HG02943 (cell line): ENCODE results near the gene S100A7A.
"Not testable (repeated sequence)": the region's sequence is repeated elsewhere in the genome, so short reads cannot be mapped to it uniquely, and the experiment has no call there.

Source experiments
- ATAC-seq: cut with Tn5 transposase; IDR thresholded peaks from one replicate; pipeline ENCODE4 v1.9.1; 2021; ENCODE audit warnings: mild to moderate bottlenecking, low read depth, moderate library complexity; ENCODE audit not compliant: unreplicated experiment

Gene S100A7A

DNA sequence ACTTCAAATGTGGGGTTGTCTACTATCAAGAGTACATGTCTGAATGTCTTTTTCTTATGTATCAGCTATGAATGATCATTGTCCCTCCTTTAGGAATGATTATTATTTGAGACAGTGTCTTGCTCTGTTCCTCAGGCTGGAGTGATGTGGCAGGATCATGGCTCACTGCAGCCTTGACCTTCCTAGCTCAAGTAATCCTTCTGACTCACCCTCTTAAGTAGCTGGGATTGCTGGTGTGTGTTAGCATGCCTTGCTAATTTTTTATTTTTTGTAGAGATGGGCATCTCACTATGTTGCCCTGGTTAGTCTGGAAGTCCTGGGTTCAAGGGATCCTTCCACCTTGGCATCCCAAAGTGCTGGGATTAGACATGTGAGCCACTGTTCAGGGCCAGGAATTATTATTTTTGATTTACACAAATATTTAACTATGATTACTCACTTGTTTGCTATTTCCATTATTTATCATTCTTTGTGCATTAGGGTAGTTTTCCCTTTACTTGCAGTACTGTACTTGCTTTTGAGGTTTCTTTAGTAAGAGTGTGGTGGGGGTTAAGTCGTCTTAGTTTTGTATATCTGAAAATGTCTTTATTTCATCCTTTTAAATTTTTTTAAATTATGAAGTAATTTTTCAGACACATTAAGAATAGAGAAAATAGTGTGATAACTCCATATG is 31.3 kb downstream of the S100A7A start:
- ATAC-seq, result no peak

GRCh38 chr1:153448851-153449250 is 32.5 kb downstream of the S100A7A start:
- ATAC-seq, result not testable (repeated sequence)

DNA sequence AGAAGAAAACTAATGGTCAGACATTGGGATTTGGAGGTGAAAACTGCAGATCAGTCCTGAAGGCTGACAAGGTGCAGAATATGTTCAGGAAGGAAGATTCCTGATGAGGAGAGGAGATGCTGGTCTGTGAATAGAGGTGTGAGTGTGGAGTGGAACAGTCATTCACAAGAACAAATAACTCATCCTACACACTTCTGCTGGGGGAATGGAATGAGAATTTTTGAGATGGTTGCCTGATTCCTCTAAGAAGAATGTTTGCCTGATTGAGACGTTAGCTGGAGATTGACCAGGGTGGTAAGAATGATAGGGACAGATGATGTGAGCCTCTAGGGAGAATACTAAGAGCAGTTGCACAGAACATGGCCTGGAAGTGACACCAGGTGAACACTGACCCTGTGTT is 40.1 kb downstream of the S100A7A start:
- no peak for ATAC-seq

DNA sequence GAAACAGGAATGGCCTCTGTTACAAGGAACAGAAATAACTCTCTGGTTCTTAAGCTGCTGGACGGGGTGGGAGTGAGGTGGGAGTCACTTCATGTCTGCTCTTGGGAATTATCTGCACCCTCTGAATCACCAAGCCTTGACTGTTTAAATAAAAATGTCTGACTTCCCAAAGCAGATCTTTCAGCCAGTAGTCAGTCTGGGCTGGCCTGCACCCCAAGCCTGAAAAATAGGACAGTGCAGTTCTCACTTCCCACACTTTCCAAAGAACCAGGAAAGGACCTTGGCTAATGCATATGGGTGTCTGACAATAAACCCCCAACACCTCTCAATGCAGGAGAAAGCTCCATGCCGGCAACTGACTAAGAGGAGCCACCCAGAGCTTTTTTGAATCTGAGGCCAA is 43.3 kb downstream of the S100A7A start:
- ATAC-seq, result no peak

DNA sequence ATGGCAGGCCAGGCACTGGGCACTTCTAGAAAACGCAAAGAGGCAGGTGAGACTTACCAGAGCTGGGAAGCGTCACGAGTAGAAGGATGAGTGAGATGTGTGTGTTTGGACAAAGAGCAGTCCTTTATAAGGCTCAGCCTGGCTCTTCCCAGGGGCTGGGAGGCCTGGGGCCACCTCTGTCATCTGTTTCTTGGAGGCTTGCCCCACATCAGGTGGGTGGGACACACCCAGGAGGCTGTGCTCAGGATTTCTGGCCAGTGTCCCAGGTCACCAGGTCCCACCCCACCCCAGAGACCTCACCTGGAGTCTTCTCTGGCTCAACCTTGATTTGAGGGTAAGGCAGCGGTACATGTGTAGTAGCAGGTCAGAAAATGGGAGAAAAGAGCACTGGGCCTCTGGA is 44.2 kb downstream of the S100A7A start, which contains the start of gene S100A7:
TSS of gene S100A7 (minus strand) at position 101 of the 400 bp plus-strand sequence. CDS start 1,638 bp downstream, outside the sequence.
- no peak for ATAC-seq

DNA sequence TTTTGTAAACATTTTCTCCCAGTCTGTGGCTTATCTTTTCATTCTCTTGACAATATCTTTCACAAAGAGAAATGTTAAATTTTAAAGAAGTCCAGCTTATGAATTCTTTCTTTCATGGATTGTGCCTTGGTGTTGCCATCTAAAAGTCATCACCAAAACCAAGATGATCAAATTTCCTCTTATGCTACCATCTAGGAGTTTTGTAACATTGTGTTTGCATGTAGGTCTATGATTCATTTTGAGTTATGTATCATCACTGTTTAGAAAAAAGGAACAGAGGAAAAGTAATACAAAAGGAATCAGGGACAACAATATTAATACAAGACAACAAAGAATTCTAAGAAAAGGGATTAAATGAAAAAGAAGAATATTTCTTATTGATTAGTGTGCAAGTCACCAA is 46.4 kb downstream of the S100A7A start:
- not testable (repeated sequence) for ATAC-seq

GRCh38 chr1:153465811-153466636 is 49.7 kb downstream of the S100A7A start:
- no peak for ATAC-seq

DNA sequence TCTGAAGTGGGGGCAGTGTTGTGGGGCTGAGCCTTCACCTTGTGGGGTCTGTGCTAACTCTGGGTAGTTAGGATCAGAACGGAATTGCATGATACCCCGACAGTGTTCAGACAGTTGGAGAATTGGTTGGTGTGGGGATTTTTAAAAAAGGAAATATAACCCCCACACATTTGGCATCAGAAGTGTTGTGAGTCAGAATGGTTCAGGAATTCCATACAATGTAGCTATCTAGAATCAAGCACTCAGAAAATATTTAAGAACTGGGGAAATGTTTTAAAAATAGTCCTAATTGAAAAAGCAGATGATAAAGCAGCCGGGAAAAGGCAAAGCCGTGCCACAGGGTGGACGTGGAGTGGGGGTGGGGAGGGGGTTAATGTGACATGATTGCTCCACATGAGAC is 50.6 kb downstream of the S100A7A start:
- no peak for ATAC-seq

DNA sequence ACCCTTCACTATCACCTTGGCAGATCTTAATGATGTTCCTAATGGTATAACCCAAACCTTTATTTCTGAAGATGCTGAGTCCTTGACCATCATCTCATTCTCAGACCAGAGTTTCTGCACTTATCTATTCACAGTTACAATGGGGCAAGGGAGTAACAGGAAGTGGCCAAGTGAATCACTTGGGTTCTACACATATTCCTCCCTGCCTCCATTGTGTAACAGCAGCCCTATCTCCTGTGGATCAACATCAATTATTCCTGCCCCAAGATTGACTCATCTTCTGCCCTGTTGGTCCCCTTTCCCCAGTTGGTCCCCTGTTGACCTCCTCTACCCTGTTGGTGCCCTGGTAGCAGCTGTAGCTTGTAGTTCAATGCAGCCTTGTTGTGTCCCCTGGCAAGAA is 54.4 kb downstream of the S100A7A start:
- ATAC-seq, result no peak
